ENCODE data around the gene MGP. TPM values are rescaled to one million over a fixed set of nuclear protein-coding genes. Genes with fewer than 3 reads are reported as not detected.

The MGP gene
- total RNA-seq, 1 donor from 2014 or later: not detected

- Mint-ChIP-seq H3K27ac (ENCODE audit: unreplicated experiment) (no peak overlapping the region), H3K4me3 (ENCODE audit: unreplicated experiment) (no peak overlapping the region), H3K9me3 (ENCODE audit: unreplicated experiment) (no peaks in the 10 kb centered on the region), H3K27me3 (ENCODE audit: unreplicated experiment) (no peaks in the 10 kb centered on the region), H3K36me3 (ENCODE audit: unreplicated experiment) (peaks cover 4% of the 10 kb centered on the region), H3K4me1 (ENCODE audit: low read depth, unreplicated experiment) (peaks cover 3% of the 10 kb centered on the region)
- no peak for DNase-seq
- TF ChIP-seq, protein P1, sequence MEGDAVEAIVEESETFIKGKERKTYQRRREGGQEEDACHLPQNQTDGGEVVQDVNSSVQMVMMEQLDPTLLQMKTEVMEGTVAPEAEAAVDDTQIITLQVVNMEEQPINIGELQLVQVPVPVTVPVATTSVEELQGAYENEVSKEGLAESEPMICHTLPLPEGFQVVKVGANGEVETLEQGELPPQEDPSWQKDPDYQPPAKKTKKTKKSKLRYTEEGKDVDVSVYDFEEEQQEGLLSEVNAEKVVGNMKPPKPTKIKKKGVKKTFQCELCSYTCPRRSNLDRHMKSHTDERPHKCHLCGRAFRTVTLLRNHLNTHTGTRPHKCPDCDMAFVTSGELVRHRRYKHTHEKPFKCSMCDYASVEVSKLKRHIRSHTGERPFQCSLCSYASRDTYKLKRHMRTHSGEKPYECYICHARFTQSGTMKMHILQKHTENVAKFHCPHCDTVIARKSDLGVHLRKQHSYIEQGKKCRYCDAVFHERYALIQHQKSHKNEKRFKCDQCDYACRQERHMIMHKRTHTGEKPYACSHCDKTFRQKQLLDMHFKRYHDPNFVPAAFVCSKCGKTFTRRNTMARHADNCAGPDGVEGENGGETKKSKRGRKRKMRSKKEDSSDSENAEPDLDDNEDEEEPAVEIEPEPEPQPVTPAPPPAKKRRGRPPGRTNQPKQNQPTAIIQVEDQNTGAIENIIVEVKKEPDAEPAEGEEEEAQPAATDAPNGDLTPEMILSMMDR (IDR thresholded peaks at IDR 0.05; ENCODE audit: partially characterized antibody, unreplicated experiment): no peak
Observed at GRCh38 chr12:14896521-14897169, 11.0 kb upstream of the MGP start.

- peaks cover 4% of the 10 kb centered on the region for H3K36me3 Mint-ChIP-seq (ENCODE audit: unreplicated experiment)
Observed at GRCh38 chr12:14893506-14894250, 8.0 kb upstream of the MGP start.

DNA sequence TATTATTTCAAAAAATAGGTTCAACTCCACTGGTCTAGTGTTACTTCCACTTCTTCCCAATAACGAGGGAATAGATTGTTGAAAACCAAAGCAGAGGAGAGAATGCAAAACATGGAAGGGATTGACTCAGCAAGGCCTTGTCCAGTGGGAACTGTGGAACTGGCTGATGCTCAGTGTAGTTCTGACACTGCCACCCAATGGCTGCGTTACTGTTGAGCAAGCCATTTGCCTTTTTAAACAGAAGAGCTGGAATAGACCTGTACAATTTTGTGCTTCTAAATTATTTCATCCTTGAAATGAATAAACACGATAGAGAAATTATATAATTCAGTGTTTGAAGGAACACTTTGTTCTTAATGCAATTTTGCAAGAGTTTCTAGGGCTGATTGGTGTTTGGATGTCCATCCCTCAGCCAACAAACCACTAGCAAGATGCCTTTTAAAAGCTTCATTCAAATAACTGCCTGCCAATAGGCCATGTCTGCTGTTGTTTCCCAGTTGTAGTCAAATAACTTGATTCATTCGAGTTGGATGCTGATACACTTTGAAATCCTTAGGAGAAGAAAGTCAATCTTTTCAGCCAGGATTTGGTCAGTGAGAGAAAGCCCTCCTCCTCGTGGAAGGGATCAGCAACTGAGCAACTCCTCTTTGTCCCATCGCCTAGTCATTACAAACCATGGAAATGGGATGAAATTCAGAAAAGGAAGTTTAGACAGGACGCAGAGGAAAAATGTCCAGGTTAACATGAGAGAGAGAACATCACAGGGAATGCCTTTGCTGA lies 7.3 kb upstream of the MGP start:
- Mint-ChIP-seq H3K4me3 (ENCODE audit: unreplicated experiment) (no peak overlapping the region), H3K27me3 (ENCODE audit: unreplicated experiment) (no peaks in the 10 kb centered on the region), H3K27ac (ENCODE audit: unreplicated experiment) (no peak overlapping the region), H3K9me3 (ENCODE audit: unreplicated experiment) (no peaks in the 10 kb centered on the region), H3K4me1 (ENCODE audit: low read depth, unreplicated experiment) (peaks cover 3% of the 10 kb centered on the region), H3K36me3 (ENCODE audit: unreplicated experiment) (peaks cover 4% of the 10 kb centered on the region)
- TF ChIP-seq, protein P1 (IDR thresholded peaks at IDR 0.05; ENCODE audit: partially characterized antibody, unreplicated experiment): no peak
- DNase-seq: no peak

More at GRCh38 chr12:14893506-14894250, 8.0 kb upstream of the MGP start:
- Mint-ChIP-seq H3K9me3 (ENCODE audit: unreplicated experiment) (no peaks in the 10 kb centered on the region), H3K27me3 (ENCODE audit: unreplicated experiment) (no peaks in the 10 kb centered on the region), H3K4me3 (ENCODE audit: unreplicated experiment) (no peak overlapping the region), H3K4me1 (ENCODE audit: low read depth, unreplicated experiment) (peaks cover 3% of the 10 kb centered on the region), H3K27ac (ENCODE audit: unreplicated experiment) (no peak overlapping the region)
- no peak for DNase-seq
- TF ChIP-seq, protein P1 (IDR thresholded peaks at IDR 0.05; ENCODE audit: partially characterized antibody, unreplicated experiment): no peak

DNA sequence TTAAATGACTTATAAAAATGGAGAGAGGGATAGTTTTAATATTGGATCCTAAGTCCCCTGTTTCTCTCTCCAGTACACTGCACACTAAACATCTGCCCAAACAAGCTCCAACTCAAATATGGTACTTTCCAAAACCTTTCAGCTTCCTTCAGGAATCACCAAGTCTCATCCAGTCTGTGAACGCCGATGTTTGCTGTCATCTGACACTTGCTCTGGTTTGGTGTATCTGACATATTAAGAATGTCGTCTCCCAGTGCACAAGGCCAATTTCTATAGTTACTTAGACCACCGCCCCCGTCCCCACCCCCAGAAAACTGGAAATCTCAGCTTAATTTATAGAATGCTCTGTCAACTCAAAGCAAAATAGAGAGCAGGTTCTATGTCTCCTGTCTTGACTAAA lies 5.0 kb upstream of the MGP start:
- TF ChIP-seq, protein P1 (IDR thresholded peaks at IDR 0.05; ENCODE audit: partially characterized antibody, unreplicated experiment): no peak
- H3K27ac Mint-ChIP-seq (ENCODE audit: unreplicated experiment): no peak overlapping the region
- no peak for DNase-seq
- peaks cover 7% of the 10 kb centered on the region for H3K4me1 Mint-ChIP-seq (ENCODE audit: low read depth, unreplicated experiment)
- H3K9me3 Mint-ChIP-seq (ENCODE audit: unreplicated experiment): no peaks in the 10 kb centered on the region
- peaks cover 4% of the 10 kb centered on the region for H3K36me3 Mint-ChIP-seq (ENCODE audit: unreplicated experiment)
- no peaks in the 10 kb centered on the region for H3K27me3 Mint-ChIP-seq (ENCODE audit: unreplicated experiment)
- H3K4me3 Mint-ChIP-seq (ENCODE audit: unreplicated experiment): no peak overlapping the region
